Stimulated activated naive CD8-positive, alpha-beta T cell treated with anti-CD3 and anti-CD28 coated beads, Interleukin-15, amount 100 ng/mL, for 72 hours (primary cell): Measurements from ENCODE around the gene PRLR.
A peak's percentile ranks its signal among the peaks of the same experiment; 100 is the strongest.

Experiments used
- ATAC-seq: fragments of 150-1000 bp; cut with Tn5 transposase; 2 replicates; pipeline ENCODE4 v1.10.0; 2021; ENCODE audit warnings: mild to moderate bottlenecking, moderate library complexity
- DNase-seq, 2 donors: peaks; one replicate each; pipeline ENCODE4 v3.0.0; 2021 to 2022
- H3K27ac Mint-ChIP-seq, 2 donors: one replicate each; pipeline ENCODE4 v1.8.0; 2022; ENCODE audit warnings: mild to moderate bottlenecking in 2 of 2, mixed read lengths in 2 of 2, moderate library complexity in 2 of 2
- H3K27me3 Mint-ChIP-seq: one replicate; pipeline ENCODE4 v1.8.0; 2022; ENCODE audit warnings: mixed read lengths
- H3K4me1 Mint-ChIP-seq: one replicate; pipeline ENCODE4 v1.8.0; 2022; ENCODE audit warnings: mild to moderate bottlenecking, mixed read lengths
- H3K4me3 Mint-ChIP-seq, 2 donors: one replicate each; pipeline ENCODE4 v1.8.0; 2022; ENCODE audit warnings: mild to moderate bottlenecking in 2 of 2, mixed read lengths in 2 of 2, moderate library complexity in 1 of 2
- H3K9me3 Mint-ChIP-seq, 2 donors: one replicate each; pipeline ENCODE4 v1.8.0; 2022; ENCODE audit warnings: mixed read lengths in 2 of 2

The PRLR gene

GRCh38 chr5:35082530-35082929, 147.8 kb downstream of the PRLR start:
- ATAC-seq (no peak), DNase-seq (no peak)
- H3K27me3 Mint-ChIP-seq, result peaks cover 6% of the 10 kb centered on the region
- no peaks in the 10 kb centered on the region for H3K9me3 Mint-ChIP-seq
- no peaks in the 10 kb centered on the region for H3K4me1 Mint-ChIP-seq
- no peak overlapping the region for H3K27ac Mint-ChIP-seq
- H3K4me3 Mint-ChIP-seq, result no peak overlapping the region

GRCh38 chr5:35081134-35081533, 149.2 kb downstream of the PRLR start:
- peaks cover 18% of the 10 kb centered on the region for H3K27me3 Mint-ChIP-seq
- DNase-seq (no peak), ATAC-seq (no peak)
- no peaks in the 10 kb centered on the region for H3K4me1 Mint-ChIP-seq
- H3K9me3 Mint-ChIP-seq, result peaks cover 3 to 5% of the 10 kb centered on the region in 2 donors
- H3K4me3 Mint-ChIP-seq, result no peak overlapping the region
- no peak overlapping the region for H3K27ac Mint-ChIP-seq

GRCh38 chr5:35073160-35073559, 157.1 kb downstream of the PRLR start:
- no peaks in the 10 kb centered on the region for H3K4me1 Mint-ChIP-seq
- ATAC-seq (no peak), DNase-seq (no peak)
- H3K9me3 Mint-ChIP-seq, result peaks cover 5 to 13% of the 10 kb centered on the region in 2 donors
- H3K27ac Mint-ChIP-seq, result no peak overlapping the region
- H3K4me3 Mint-ChIP-seq, result no peak overlapping the region
- H3K27me3 Mint-ChIP-seq, result peaks cover 27% of the 10 kb centered on the region

GRCh38 chr5:35069188-35069587, 161.1 kb downstream of the PRLR start:
- no peak for ATAC-seq
- H3K27me3 Mint-ChIP-seq, result peaks cover 16% of the 10 kb centered on the region
- H3K4me3 Mint-ChIP-seq, result no peak overlapping the region
- no peak overlapping the region for H3K27ac Mint-ChIP-seq
- DNase-seq, result no peak
- H3K9me3 Mint-ChIP-seq, result peaks cover 0 to 6% of the 10 kb centered on the region in 2 donors
- H3K4me1 Mint-ChIP-seq, result no peaks in the 10 kb centered on the region

- DNase-seq (no peak), ATAC-seq (no peak)
- no peaks in the 10 kb centered on the region for H3K4me1 Mint-ChIP-seq
- H3K4me3 Mint-ChIP-seq, result no peak overlapping the region
- no peaks in the 10 kb centered on the region for H3K9me3 Mint-ChIP-seq
- peaks cover 25% of the 10 kb centered on the region for H3K27me3 Mint-ChIP-seq
- no peak overlapping the region for H3K27ac Mint-ChIP-seq
These were observed 162.3 kb downstream of the PRLR start for GRCh38 chr5:35067985-35068384.

GRCh38 chr5:35066260-35066795, 164.0 kb downstream of the PRLR start:
- no peak for ATAC-seq
- Mint-ChIP-seq H3K4me1 (no peaks in the 10 kb centered on the region), H3K9me3 (no peaks in the 10 kb centered on the region), H3K27me3 (peaks cover 25% of the 10 kb centered on the region), H3K27ac (no peak overlapping the region), H3K4me3 (no peak overlapping the region)
- DNase-seq, result no peak

GRCh38 chr5:35063414-35063813, 166.9 kb downstream of the PRLR start:
- Mint-ChIP-seq H3K4me3 (no peak overlapping the region), H3K4me1 (peaks cover 3% of the 10 kb centered on the region), H3K27ac (no peak overlapping the region), H3K9me3 (no peaks in the 10 kb centered on the region), H3K27me3 (peaks cover 41% of the 10 kb centered on the region)
- ATAC-seq, result no peak
- DNase-seq, result no peak

GRCh38 chr5:35061211-35061770, 169.0 kb downstream of the PRLR start:
- Mint-ChIP-seq H3K27ac (no peak overlapping the region), H3K27me3 (peaks cover 50% of the 10 kb centered on the region), H3K4me3 (no peak overlapping the region), H3K9me3 (no peaks in the 10 kb centered on the region), H3K4me1 (peaks cover 9% of the 10 kb centered on the region)
- DNase-seq, result no peak
- no peak for ATAC-seq

GRCh38 chr5:35060236-35060635, 170.1 kb downstream of the PRLR start:
- H3K4me3 Mint-ChIP-seq, result no peak overlapping the region
- no peak overlapping the region for H3K27ac Mint-ChIP-seq
- H3K9me3 Mint-ChIP-seq, result no peaks in the 10 kb centered on the region
- peaks cover 46% of the 10 kb centered on the region for H3K27me3 Mint-ChIP-seq
- H3K4me1 Mint-ChIP-seq, result peaks cover 9% of the 10 kb centered on the region
- DNase-seq (no peak), ATAC-seq (no peak)

- H3K27ac Mint-ChIP-seq, result no peak overlapping the region
- H3K4me3 Mint-ChIP-seq, result no peak overlapping the region
- peaks cover 9% of the 10 kb centered on the region for H3K4me1 Mint-ChIP-seq
- H3K27me3 Mint-ChIP-seq, result peaks cover 52% of the 10 kb centered on the region
- no peak for DNase-seq
- no peaks in the 10 kb centered on the region for H3K9me3 Mint-ChIP-seq
- ATAC-seq, result no peak
These were observed 171.0 kb downstream of the PRLR start for GRCh38 chr5:35059251-35059650.

- H3K4me1 Mint-ChIP-seq, result peaks cover 9% of the 10 kb centered on the region
- ATAC-seq (peak; percentile 80), DNase-seq (no peak)
- H3K9me3 Mint-ChIP-seq, result no peaks in the 10 kb centered on the region
- H3K27me3 Mint-ChIP-seq, result peaks cover 55% of the 10 kb centered on the region
- no peak overlapping the region for H3K27ac Mint-ChIP-seq
- H3K4me3 Mint-ChIP-seq, result no peak overlapping the region
These were observed 171.9 kb downstream of the PRLR start for GRCh38 chr5:35058374-35058788.

GRCh38 chr5:35056686-35057085, 173.6 kb downstream of the PRLR start:
- peaks cover 9% of the 10 kb centered on the region for H3K4me1 Mint-ChIP-seq
- H3K4me3 Mint-ChIP-seq, result no peak overlapping the region
- no peak for ATAC-seq
- H3K27me3 Mint-ChIP-seq, result peaks cover 60% of the 10 kb centered on the region
- no peak for DNase-seq
- H3K9me3 Mint-ChIP-seq, result no peaks in the 10 kb centered on the region
- H3K27ac Mint-ChIP-seq, result no peak overlapping the region

- H3K27me3 Mint-ChIP-seq, result peaks cover 71% of the 10 kb centered on the region
- no peaks in the 10 kb centered on the region for H3K4me1 Mint-ChIP-seq
- DNase-seq (no peak), ATAC-seq (no peak)
- H3K4me3 Mint-ChIP-seq, result no peak overlapping the region
- no peaks in the 10 kb centered on the region for H3K9me3 Mint-ChIP-seq
- H3K27ac Mint-ChIP-seq, result no peak overlapping the region
These were observed 177.4 kb downstream of the PRLR start for GRCh38 chr5:35052838-35053237.

- ATAC-seq, result no peak
- Mint-ChIP-seq H3K27ac (no peak overlapping the region), H3K9me3 (no peaks in the 10 kb centered on the region), H3K27me3 (peaks cover 58% of the 10 kb centered on the region), H3K4me3 (no peak overlapping the region), H3K4me1 (no peaks in the 10 kb centered on the region)
- DNase-seq, result no peak
These were observed 179.7 kb downstream of the PRLR start for GRCh38 chr5:35050541-35051126.

- Mint-ChIP-seq H3K9me3 (no peaks in the 10 kb centered on the region), H3K27me3 (peaks cover 45% of the 10 kb centered on the region), H3K27ac (no peak overlapping the region), H3K4me1 (no peaks in the 10 kb centered on the region), H3K4me3 (no peak overlapping the region)
- DNase-seq (no peak), ATAC-seq (no peak)
These were observed 181.4 kb downstream of the PRLR start for GRCh38 chr5:35048910-35049309.

GRCh38 chr5:35047785-35048404, 182.4 kb downstream of the PRLR start, which contains the start of gene AGXT2:
AGXT2 (minus strand) TSS chr5:35047949; CDS start chr5:35047892, 57 bp downstream.
- ATAC-seq (no peak), DNase-seq (no peak)
- peaks cover 35% of the 10 kb centered on the region for H3K27me3 Mint-ChIP-seq
- no peak within 1 kb of the TSS for H3K4me3 Mint-ChIP-seq
- no peaks in the 10 kb centered on the region for H3K9me3 Mint-ChIP-seq
- H3K4me1 Mint-ChIP-seq, result no peaks in the 10 kb centered on the region
- H3K27ac Mint-ChIP-seq, result no peak within 1 kb of the TSS
